Measurements from ENCODE around the gene HIRA. TPM values are rescaled to one million over a fixed set of nuclear protein-coding genes. Genes with fewer than 3 reads are reported as not detected.
"Not testable (repeated sequence)": the region's sequence is repeated elsewhere in the genome, so short reads cannot be mapped to it uniquely, and the experiment has no call there.

HIRA gene
- total RNA-seq, 4 donors from 2014 or later, result 18.3 to 29.3 (median 20.3) TPM

DNA sequence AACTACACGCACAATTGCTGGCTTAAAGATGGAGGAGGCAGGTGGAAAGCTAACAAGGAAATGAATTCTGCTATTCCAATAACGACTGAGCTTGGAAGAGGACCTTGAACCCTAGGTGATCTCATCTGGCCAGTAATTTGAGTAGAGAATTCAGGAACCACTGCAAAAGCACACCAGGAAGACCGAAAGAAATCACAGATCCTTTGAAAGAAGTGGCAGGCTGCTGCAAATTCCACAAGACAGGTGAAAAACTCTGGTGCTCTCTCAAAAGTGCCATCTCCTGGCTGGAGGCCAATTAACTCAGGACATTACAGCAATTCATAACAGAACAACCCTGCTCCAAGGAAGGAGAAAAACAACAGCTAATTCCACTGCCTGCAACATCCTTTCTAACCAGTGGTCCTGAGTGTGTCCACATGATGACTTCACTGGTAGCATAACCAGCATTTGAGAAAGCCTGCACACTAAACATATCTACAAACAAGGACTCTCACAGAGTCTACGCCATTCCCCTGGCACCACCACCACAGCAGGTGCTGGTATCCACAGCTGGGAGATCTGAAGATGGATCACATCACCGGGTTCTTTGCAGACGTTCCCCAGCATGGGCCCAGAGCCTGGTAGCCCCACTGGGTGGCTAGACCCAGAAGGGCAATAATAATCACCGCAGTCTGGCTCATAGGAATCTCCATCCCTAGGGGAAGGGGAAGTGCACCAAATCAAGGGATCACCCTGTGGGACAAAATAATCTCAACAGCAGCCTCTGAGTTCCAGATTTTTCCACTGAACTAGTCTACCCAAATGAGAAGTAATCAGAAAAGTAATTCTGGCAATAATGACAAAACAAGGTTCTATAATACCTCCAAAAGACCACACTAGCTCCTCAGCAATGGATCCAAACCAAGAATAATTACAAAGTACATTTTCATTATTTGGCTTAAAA lies 95.1 kb downstream of the HIRA start:
- TF ChIP-seq POLR2A (IDR thresholded peaks at IDR 0.05) (no peak), POLR2AphosphoS5 (IDR thresholded peaks at IDR 0.05) (no peak), EP300 (IDR thresholded peaks at IDR 0.05; ENCODE audit: low read depth) (no peak)
- TF ChIP-seq, protein P1, sequence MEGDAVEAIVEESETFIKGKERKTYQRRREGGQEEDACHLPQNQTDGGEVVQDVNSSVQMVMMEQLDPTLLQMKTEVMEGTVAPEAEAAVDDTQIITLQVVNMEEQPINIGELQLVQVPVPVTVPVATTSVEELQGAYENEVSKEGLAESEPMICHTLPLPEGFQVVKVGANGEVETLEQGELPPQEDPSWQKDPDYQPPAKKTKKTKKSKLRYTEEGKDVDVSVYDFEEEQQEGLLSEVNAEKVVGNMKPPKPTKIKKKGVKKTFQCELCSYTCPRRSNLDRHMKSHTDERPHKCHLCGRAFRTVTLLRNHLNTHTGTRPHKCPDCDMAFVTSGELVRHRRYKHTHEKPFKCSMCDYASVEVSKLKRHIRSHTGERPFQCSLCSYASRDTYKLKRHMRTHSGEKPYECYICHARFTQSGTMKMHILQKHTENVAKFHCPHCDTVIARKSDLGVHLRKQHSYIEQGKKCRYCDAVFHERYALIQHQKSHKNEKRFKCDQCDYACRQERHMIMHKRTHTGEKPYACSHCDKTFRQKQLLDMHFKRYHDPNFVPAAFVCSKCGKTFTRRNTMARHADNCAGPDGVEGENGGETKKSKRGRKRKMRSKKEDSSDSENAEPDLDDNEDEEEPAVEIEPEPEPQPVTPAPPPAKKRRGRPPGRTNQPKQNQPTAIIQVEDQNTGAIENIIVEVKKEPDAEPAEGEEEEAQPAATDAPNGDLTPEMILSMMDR (IDR thresholded peaks at IDR 0.05), result no peak
- peaks cover 0 to 10% (median 5%) of the 10 kb centered on the region in 4 donors for H3K4me1 ChIP-seq
- H3K27ac ChIP-seq, result peak overlapping the region; percentile 38 to 74 (median 67)
- peak; percentile 13 for DNase-seq
- in situ Hi-C loops (cut with MboI; ENCODE audit: low pct_ligation_motif_present in 1 of 4, low pct_unique_long_range_greater_than_20kb in 1 of 4, low sequenced_read_pairs in 3 of 4), result no loop called here
- intact Hi-C loops (cut with DNase I; ENCODE audit: low total_unique reads), result no loop called here
- no peaks in the 10 kb centered on the region for H3K27me3 ChIP-seq
- peaks cover 0 to 78% (median 20%) of the 10 kb centered on the region in 4 donors for H3K36me3 ChIP-seq
- peaks cover 6 to 29% of the 10 kb centered on the region in 2 donors for H3K9me3 ChIP-seq
- H3K4me3 ChIP-seq, result no peak overlapping the region
- 56 to 72% methylated on average over 3 to 7 of the region's 7 CpGs for WGBS, 2 donors (ENCODE audit: low coverage in 1 of 2)

DNA sequence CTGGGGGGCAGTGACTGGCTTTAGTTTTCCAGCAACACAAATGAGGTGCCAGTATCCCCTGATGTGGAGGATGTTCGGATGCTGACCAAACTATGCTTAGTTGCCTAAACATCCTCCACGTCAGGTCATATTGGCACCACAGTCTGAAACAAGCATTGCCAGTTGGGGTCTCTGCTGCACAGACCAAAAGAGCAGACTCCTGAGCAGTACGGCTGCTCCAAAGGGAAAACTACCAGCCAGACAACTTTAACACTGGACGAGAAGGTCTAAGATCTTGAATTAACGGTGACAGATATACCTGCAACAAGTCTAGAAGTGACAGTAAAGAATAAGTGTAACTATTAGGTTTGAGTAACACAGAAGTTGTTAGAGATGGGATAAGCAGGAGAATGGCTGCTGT lies 99.6 kb downstream of the HIRA start:
- Histone ChIP-seq H3K9me3 (peaks cover 0 to 12% of the 10 kb centered on the region in 2 donors), H3K4me1 (peaks cover 0 to 10% (median 4%) of the 10 kb centered on the region in 4 donors), H3K4me3 (no peak overlapping the region), H3K36me3 (peaks cover 0 to 56% (median 23%) of the 10 kb centered on the region in 4 donors), H3K27ac (no peak overlapping the region), H3K27me3 (no peaks in the 10 kb centered on the region)
- intact Hi-C loops (cut with DNase I; ENCODE audit: low total_unique reads), result no loop called here
- DNase-seq, result no peak
- WGBS, 2 donors (ENCODE audit: low coverage in 1 of 2), result 83 to 99% methylated on average over 1 to 5 of the region's 5 CpGs
- TF ChIP-seq, protein P1 (IDR thresholded peaks at IDR 0.05), result no peak
- TF ChIP-seq POLR2AphosphoS5 (IDR thresholded peaks at IDR 0.05) (no peak), EP300 (IDR thresholded peaks at IDR 0.05; ENCODE audit: low read depth) (no peak), POLR2A (IDR thresholded peaks at IDR 0.05) (no peak)
- in situ Hi-C loops (cut with MboI; ENCODE audit: low pct_ligation_motif_present in 1 of 4, low pct_unique_long_range_greater_than_20kb in 1 of 4, low sequenced_read_pairs in 3 of 4), result no loop called here

DNA sequence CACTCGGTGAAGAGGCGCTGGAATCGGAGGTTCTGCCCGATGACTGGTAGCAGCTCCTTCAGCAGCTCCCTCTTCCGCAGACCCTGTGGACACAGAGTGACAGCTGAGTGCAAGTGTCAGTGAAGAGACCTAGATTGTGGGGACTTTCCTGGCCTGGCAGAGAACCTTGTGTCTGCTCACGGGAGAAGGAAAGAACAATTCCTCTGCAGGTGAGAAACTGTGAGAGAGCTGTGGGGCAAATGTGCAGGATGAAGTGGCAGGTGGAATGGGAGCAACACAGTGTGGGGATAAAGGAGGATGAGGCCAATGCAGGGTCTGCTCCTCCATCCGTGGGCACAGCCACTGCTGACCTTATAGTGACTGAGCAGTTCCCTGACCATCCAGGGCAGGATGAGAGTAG lies 100.1 kb downstream of the HIRA start:
- Histone ChIP-seq H3K27me3 (no peaks in the 10 kb centered on the region), H3K27ac (no peak overlapping the region), H3K9me3 (peaks cover 0 to 10% of the 10 kb centered on the region in 2 donors), H3K4me3 (no peak overlapping the region), H3K4me1 (peaks cover 0 to 6% (median 2%) of the 10 kb centered on the region in 4 donors), H3K36me3 (peaks cover 0 to 55% (median 23%) of the 10 kb centered on the region in 4 donors)
- WGBS, 2 donors (ENCODE audit: low coverage in 1 of 2), result 89 to 91% methylated on average over 2 to 7 of the region's 7 CpGs
- no peak for DNase-seq
- TF ChIP-seq, protein P1 (IDR thresholded peaks at IDR 0.05), result no peak
- TF ChIP-seq POLR2A (IDR thresholded peaks at IDR 0.05) (no peak), POLR2AphosphoS5 (IDR thresholded peaks at IDR 0.05) (no peak), EP300 (IDR thresholded peaks at IDR 0.05; ENCODE audit: low read depth) (no peak)
- intact Hi-C loops (cut with DNase I; ENCODE audit: low total_unique reads) (no loop called here), in situ Hi-C loops (cut with MboI; ENCODE audit: low pct_ligation_motif_present in 1 of 4, low pct_unique_long_range_greater_than_20kb in 1 of 4, low sequenced_read_pairs in 3 of 4) (no loop called here)

DNA sequence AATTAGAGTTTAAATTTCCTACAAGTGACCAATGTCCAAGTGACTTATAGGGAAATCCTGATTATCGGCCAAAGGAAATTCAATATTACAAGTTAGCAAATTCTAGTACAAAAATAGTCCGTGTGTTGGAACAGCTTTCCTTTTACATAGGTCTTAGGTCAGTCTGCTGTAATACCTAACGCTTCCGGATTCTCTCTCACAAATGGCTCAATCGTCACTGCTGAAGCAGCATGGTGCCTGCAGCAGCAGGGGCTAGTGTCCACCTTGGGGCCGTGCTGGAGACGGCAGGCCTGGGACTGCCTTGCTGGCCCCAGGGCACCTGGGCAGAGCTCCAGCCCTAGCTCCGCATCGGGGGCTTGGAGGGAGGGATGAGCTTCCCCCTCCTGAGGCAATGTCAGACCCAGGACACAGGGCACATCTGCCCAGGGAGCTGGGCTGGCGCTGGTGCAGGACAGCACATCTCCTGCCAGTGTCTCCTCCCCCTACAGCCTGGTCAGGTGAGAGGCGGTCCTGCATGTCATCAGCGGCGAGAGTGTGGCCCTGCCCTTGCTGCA lies 100.6 kb downstream of the HIRA start:
- no peak overlapping the region for H3K4me3 ChIP-seq
- no peak overlapping the region for H3K27ac ChIP-seq
- DNase-seq, result no peak
- H3K27me3 ChIP-seq, result no peaks in the 10 kb centered on the region
- TF ChIP-seq POLR2A (IDR thresholded peaks at IDR 0.05) (no peak), EP300 (IDR thresholded peaks at IDR 0.05; ENCODE audit: low read depth) (no peak), POLR2AphosphoS5 (IDR thresholded peaks at IDR 0.05) (no peak)
- TF ChIP-seq, protein P1 (IDR thresholded peaks at IDR 0.05), result no peak
- 79 to 95% methylated on average over 2 to 9 of the region's 13 CpGs for WGBS, 2 donors (ENCODE audit: low coverage in 1 of 2)
- in situ Hi-C loops (cut with MboI; ENCODE audit: low pct_ligation_motif_present in 1 of 4, low pct_unique_long_range_greater_than_20kb in 1 of 4, low sequenced_read_pairs in 3 of 4), result no loop called here
- intact Hi-C loops (cut with DNase I; ENCODE audit: low total_unique reads), result no loop called here
- H3K36me3 ChIP-seq, result peaks cover 0 to 50% (median 23%) of the 10 kb centered on the region in 4 donors
- H3K4me1 ChIP-seq, result peaks cover 0 to 4% (median 0%) of the 10 kb centered on the region in 4 donors
- H3K9me3 ChIP-seq, result peaks cover 0 to 10% of the 10 kb centered on the region in 2 donors

DNA sequence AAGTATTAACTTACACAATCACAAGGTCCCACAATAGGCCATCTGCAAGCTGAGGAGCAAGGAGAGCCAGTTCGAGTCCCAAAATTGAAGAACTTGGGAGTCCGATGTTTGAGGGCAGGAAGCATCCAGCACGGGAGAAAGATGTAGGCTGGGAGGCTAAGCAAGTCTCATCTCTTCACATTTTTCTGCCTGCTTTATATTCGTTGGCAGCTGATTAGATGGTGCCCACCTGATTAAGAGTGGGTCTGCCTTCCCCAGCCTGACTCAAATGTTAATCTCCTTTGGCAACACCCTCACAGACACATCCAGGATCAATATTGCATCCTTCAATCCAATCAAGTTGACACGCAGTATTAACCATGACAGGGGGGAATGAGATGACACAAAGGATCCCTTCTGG lies 101.3 kb downstream of the HIRA start:
- DNase-seq; H3K27me3 ChIP-seq; in situ Hi-C loops (cut with MboI; ENCODE audit: low pct_ligation_motif_present in 1 of 4, low pct_unique_long_range_greater_than_20kb in 1 of 4, low sequenced_read_pairs in 3 of 4); H3K4me3 ChIP-seq; H3K27ac ChIP-seq; intact Hi-C loops (cut with DNase I; ENCODE audit: low total_unique reads); H3K4me1 ChIP-seq: not testable (repeated sequence)
- 87 to 93% methylated on average over 2 to 5 of the region's 5 CpGs for WGBS, 2 donors (ENCODE audit: low coverage in 1 of 2)
- peaks cover 0 to 10% of the 10 kb centered on the region in 2 donors for H3K9me3 ChIP-seq
- peaks cover 0 to 44% (median 19%) of the 10 kb centered on the region in 4 donors for H3K36me3 ChIP-seq

Measured in transverse colon (tissue), 4 donors.